ENCODE data around the gene RRAGC. TPM values are rescaled to one million over a fixed set of nuclear protein-coding genes. Genes with fewer than 3 reads are reported as not detected.

RRAGC gene
- total and polyA plus RNA-seq, 7 donors: 18.2 to 38.8 (median 24.6) TPM

- no peak for TF ChIP-seq POLR2A (IDR thresholded peaks at IDR 0.05)
- TF ChIP-seq POLR2AphosphoS5 (IDR thresholded peaks at IDR 0.05): no peak
- TF ChIP-seq EP300 (IDR thresholded peaks at IDR 0.05): no peak
- no peak for TF ChIP-seq CTCF (IDR thresholded peaks at IDR 0.05)
- peaks cover 0 to 11% (median 8%) of the 10 kb centered on the region in 4 donors for H3K4me1 ChIP-seq
- H3K4me3 ChIP-seq: no peak overlapping the region
- WGBS, 2 donors: 16 to 47% methylated on average over 1 of the region's 1 CpG
- no peaks in the 10 kb centered on the region for H3K27me3 ChIP-seq
- intact Hi-C loops (cut with DNase I): no loop called here
- no peaks in the 10 kb centered on the region for H3K9me3 ChIP-seq
- H3K36me3 ChIP-seq: no peaks in the 10 kb centered on the region
- peak overlapping the region in 1 of 4 donors; percentile 13 for H3K27ac ChIP-seq
- DNase-seq: no peak
These were observed 30.2 kb downstream of the RRAGC start for GRCh38 chr1:38829368-38829767.

GRCh38 chr1:38827318-38827717, 32.3 kb downstream of the RRAGC start:
- no peak for DNase-seq
- 54 to 72% methylated on average over 2 of the region's 2 CpGs for WGBS, 2 donors
- H3K4me1 ChIP-seq: peaks cover 0 to 11% (median 8%) of the 10 kb centered on the region in 4 donors
- no peak overlapping the region for H3K27ac ChIP-seq
- no peak overlapping the region for H3K4me3 ChIP-seq
- intact Hi-C loops (cut with DNase I): no loop called here
- H3K9me3 ChIP-seq: no peaks in the 10 kb centered on the region
- no peak for TF ChIP-seq POLR2A (IDR thresholded peaks at IDR 0.05)
- TF ChIP-seq EP300 (IDR thresholded peaks at IDR 0.05): no peak
- TF ChIP-seq POLR2AphosphoS5 (IDR thresholded peaks at IDR 0.05): no peak
- no peaks in the 10 kb centered on the region for H3K36me3 ChIP-seq
- H3K27me3 ChIP-seq: no peaks in the 10 kb centered on the region

GRCh38 chr1:38826886-38827285, 32.7 kb downstream of the RRAGC start:
- TF ChIP-seq CTCF (IDR thresholded peaks at IDR 0.05) (no peak), EP300 (IDR thresholded peaks at IDR 0.05) (no peak), POLR2A (IDR thresholded peaks at IDR 0.05) (no peak), POLR2AphosphoS5 (IDR thresholded peaks at IDR 0.05) (no peak)
- no peak overlapping the region for H3K27ac ChIP-seq
- H3K4me3 ChIP-seq: no peak overlapping the region
- intact Hi-C loops (cut with DNase I): no loop called here
- H3K36me3 ChIP-seq: no peaks in the 10 kb centered on the region
- no peak for DNase-seq
- no peaks in the 10 kb centered on the region for H3K27me3 ChIP-seq
- H3K4me1 ChIP-seq: peaks cover 0 to 11% (median 8%) of the 10 kb centered on the region in 4 donors
- no peaks in the 10 kb centered on the region for H3K9me3 ChIP-seq

- no peak for DNase-seq
- no peak overlapping the region for H3K27ac ChIP-seq
- H3K9me3 ChIP-seq: no peaks in the 10 kb centered on the region
- H3K27me3 ChIP-seq: no peaks in the 10 kb centered on the region
- 40 to 71% methylated on average over 3 of the region's 3 CpGs for WGBS, 2 donors
- H3K4me3 ChIP-seq: no peak overlapping the region
- TF ChIP-seq EP300 (IDR thresholded peaks at IDR 0.05) (no peak), POLR2AphosphoS5 (IDR thresholded peaks at IDR 0.05) (no peak), CTCF (IDR thresholded peaks at IDR 0.05) (no peak), POLR2A (IDR thresholded peaks at IDR 0.05) (no peak)
- peaks cover 0 to 11% (median 8%) of the 10 kb centered on the region in 4 donors for H3K4me1 ChIP-seq
- no peaks in the 10 kb centered on the region for H3K36me3 ChIP-seq
- intact Hi-C loops (cut with DNase I): no loop called here
These were observed 33.3 kb downstream of the RRAGC start for GRCh38 chr1:38826262-38826661.

GRCh38 chr1:38820860-38821259, 38.7 kb downstream of the RRAGC start:
- DNase-seq: no peak
- TF ChIP-seq EP300 (IDR thresholded peaks at IDR 0.05): no peak
- TF ChIP-seq POLR2A (IDR thresholded peaks at IDR 0.05): no peak
- TF ChIP-seq CTCF (IDR thresholded peaks at IDR 0.05): no peak
- no peak for TF ChIP-seq POLR2AphosphoS5 (IDR thresholded peaks at IDR 0.05)
- Histone ChIP-seq H3K9me3 (no peaks in the 10 kb centered on the region), H3K4me3 (no peak overlapping the region), H3K4me1 (peaks cover 0 to 14% (median 13%) of the 10 kb centered on the region in 4 donors), H3K27ac (no peak overlapping the region), H3K27me3 (peaks cover 27 to 44% (median 41%) of the 10 kb centered on the region in 3 donors), H3K36me3 (no peaks in the 10 kb centered on the region)
- WGBS, 2 donors: 60 to 78% methylated on average over 1 of the region's 1 CpG
- intact Hi-C loops (cut with DNase I): no loop called here

All from sigmoid colon (tissue), 7 donors.